ENCODE results near the gene TOR4A.
A peak's percentile ranks its signal among the peaks of the same experiment; 100 is the strongest.
"Not testable (repeated sequence)": the region's sequence is repeated elsewhere in the genome, so short reads cannot be mapped to it uniquely, and the experiment has no call there.

Gene TOR4A

GRCh38 chr9:137253717-137254623 lies 23.6 kb upstream of the TOR4A start:
- DNase-seq = no peak

- DNase-seq = peak; percentile 85
Observed at GRCh38 chr9:137254624-137255447, 22.7 kb upstream of the TOR4A start, which contains the start of gene NELFB. NELFB (plus strand) TSS chr9:137255327.

- DNase-seq = no peak
Observed at GRCh38 chr9:137255448-137256114, 21.9 kb upstream of the TOR4A start.

GRCh38 chr9:137256362-137256761 lies 21.2 kb upstream of the TOR4A start:
- no peak for DNase-seq

GRCh38 chr9:137256856-137257255 lies 20.7 kb upstream of the TOR4A start:
- no peak for DNase-seq

- not testable (repeated sequence) for DNase-seq
Observed at GRCh38 chr9:137262173-137262908, 15.2 kb upstream of the TOR4A start.

GRCh38 chr9:137262909-137263285 lies 14.6 kb upstream of the TOR4A start:
- DNase-seq = no peak

- DNase-seq = no peak
Observed at GRCh38 chr9:137263506-137263905, 14.0 kb upstream of the TOR4A start.

- no peak for DNase-seq
Observed at GRCh38 chr9:137264067-137264466, 13.5 kb upstream of the TOR4A start.

GRCh38 chr9:137265496-137266161 lies 11.9 kb upstream of the TOR4A start:
- no peak for DNase-seq

- DNase-seq = no peak
Observed at GRCh38 chr9:137266162-137266527, 11.4 kb upstream of the TOR4A start.

GRCh38 chr9:137266585-137267453 lies 10.7 kb upstream of the TOR4A start:
- DNase-seq = no peak

GRCh38 chr9:137267933-137268355 lies 9.6 kb upstream of the TOR4A start:
- DNase-seq = no peak

- DNase-seq = no peak
Observed at GRCh38 chr9:137268538-137269201, 8.9 kb upstream of the TOR4A start.

GRCh38 chr9:137269231-137269772 lies 8.2 kb upstream of the TOR4A start:
- no peak for DNase-seq

- DNase-seq = no peak
Observed at GRCh38 chr9:137270929-137271695, 6.4 kb upstream of the TOR4A start.

- no peak for DNase-seq
Observed at GRCh38 chr9:137271696-137272076, 5.8 kb upstream of the TOR4A start.

GRCh38 chr9:137272241-137273094 lies 5.1 kb upstream of the TOR4A start:
- DNase-seq = no peak
